Osteocyte (in vitro differentiated cells): ENCODE data around the gene SRRM4. TPM values are rescaled to one million over a fixed set of nuclear protein-coding genes. Genes with fewer than 3 reads are reported as not detected.

Experiments used
- DNase-seq: peaks from one replicate; pipeline ENCODE4 v3.0.0; 2021; ENCODE audit warnings: mixed read lengths; ENCODE audit not compliant: unreplicated experiment; ENCODE audit errors: extremely low spot score
- H3K27ac Mint-ChIP-seq: one replicate; pipeline ENCODE4 v1.8.0; 2021; ENCODE audit warnings: mild to moderate bottlenecking, mixed read lengths; ENCODE audit not compliant: unreplicated experiment
- H3K27me3 Mint-ChIP-seq: one replicate; pipeline ENCODE4 v1.8.0; 2021; ENCODE audit warnings: mixed read lengths; ENCODE audit not compliant: unreplicated experiment
- H3K36me3 Mint-ChIP-seq: one replicate; pipeline ENCODE4 v1.8.0; 2021; ENCODE audit warnings: mixed read lengths; ENCODE audit not compliant: unreplicated experiment
- H3K4me1 Mint-ChIP-seq: one replicate; pipeline ENCODE4 v1.8.0; 2021; ENCODE audit warnings: mixed read lengths; ENCODE audit not compliant: unreplicated experiment
- H3K4me3 Mint-ChIP-seq: one replicate; pipeline ENCODE4 v1.8.0; 2021; ENCODE audit warnings: mild to moderate bottlenecking, moderate library complexity, mixed read lengths; ENCODE audit not compliant: unreplicated experiment
- H3K9me3 Mint-ChIP-seq: one replicate; pipeline ENCODE4 v1.8.0; 2021; ENCODE audit warnings: mixed read lengths; ENCODE audit not compliant: unreplicated experiment
- long read RNA-seq: library from polyadenylated mRNA; unstranded; transcript quantifications from one replicate; pipeline ENCODE4 v2.0.0, GENCODE V29; 2021
- total RNA-seq: library from RNA; stranded (reverse); gene quantifications from 2 replicates; pipeline ENCODE4 v1.2.1, GENCODE V29; 2021
- TF ChIP-seq, protein P1 (sequence below): fragments of 200-600 bp; sonication (generic); IDR thresholded peaks from 2 replicates; pipeline ENCODE4 v1.5.0; 2021; ENCODE audit warnings: antibody characterized with exemption, mild to moderate bottlenecking, moderate library complexity

SRRM4 gene, protein sequence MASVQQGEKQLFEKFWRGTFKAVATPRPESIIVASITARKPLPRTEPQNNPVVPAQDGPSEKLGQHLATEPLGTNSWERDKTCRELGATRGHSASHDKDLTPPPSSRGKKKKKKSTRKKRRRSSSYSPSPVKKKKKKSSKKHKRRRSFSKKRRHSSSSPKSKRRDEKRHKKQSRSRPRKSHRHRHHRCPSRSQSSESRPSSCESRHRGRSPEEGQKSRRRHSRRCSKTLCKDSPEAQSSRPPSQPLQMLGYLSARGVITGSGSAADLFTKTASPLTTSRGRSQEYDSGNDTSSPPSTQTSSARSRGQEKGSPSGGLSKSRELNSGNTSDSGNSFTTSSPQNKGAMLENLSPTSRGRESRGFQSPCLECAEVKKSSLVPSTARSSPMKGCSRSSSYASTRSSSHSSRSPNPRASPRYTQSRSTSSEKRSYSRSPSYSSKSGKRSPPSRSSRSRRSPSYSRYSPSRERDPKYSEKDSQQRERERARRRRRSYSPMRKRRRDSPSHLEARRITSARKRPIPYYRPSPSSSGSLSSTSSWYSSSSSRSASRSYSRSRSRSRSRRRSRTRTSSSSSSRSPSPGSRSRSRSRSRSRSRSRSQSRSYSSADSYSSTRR
- total RNA-seq = not detected in 2 replicates
- long read RNA-seq = 0 reads

DNA sequence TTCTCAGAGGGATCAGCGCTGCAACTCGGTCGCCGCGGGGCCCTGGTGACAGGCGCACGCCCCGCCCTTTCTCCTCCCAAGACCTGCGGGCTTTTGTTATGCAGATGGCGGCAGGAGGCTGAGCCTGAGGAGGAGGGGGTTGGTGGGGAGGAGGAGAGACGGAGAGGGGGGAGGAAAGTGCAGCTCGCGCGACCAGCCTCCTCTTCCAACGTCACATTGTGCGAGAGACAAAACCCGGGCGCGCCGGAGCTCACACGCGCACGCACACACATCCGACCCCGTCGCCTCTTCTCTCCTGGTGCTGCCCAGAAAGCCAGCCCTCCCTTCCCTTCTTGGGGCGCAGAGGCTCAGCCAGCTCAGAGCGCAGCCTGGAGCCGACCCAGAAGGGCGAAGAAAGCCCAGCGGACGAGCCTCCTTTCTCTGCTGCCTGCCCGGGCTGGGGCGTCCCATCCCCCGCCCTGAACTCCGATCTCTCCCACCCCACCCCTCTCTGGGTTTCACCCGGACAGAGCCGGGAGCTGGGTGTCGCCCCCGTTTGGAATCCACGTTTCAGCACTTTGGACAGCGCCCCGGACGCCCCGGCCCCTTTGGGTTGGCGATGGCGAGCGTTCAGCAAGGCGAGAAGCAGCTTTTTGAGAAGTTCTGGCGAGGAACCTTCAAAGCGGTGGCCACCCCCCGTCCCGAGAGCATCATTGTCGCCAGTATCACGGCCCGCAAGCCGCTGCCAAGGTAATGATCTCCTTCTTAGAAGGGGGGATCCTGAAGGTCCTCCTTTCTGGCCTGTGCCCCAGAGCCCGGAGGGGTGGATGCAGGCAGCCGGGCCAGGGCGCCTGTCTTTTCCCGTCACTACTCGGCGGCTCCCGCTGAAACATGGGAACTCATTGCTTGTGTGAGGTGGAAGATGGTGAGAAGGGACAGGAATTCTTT is at the start of gene SRRM4:
TSS of gene SRRM4 (plus strand) at position 257 of the 927 bp plus-strand sequence. CDS start at position 599, 342 bp downstream.
- no peaks in the 10 kb centered on the region for H3K36me3 Mint-ChIP-seq
- TF ChIP-seq, protein P1, sequence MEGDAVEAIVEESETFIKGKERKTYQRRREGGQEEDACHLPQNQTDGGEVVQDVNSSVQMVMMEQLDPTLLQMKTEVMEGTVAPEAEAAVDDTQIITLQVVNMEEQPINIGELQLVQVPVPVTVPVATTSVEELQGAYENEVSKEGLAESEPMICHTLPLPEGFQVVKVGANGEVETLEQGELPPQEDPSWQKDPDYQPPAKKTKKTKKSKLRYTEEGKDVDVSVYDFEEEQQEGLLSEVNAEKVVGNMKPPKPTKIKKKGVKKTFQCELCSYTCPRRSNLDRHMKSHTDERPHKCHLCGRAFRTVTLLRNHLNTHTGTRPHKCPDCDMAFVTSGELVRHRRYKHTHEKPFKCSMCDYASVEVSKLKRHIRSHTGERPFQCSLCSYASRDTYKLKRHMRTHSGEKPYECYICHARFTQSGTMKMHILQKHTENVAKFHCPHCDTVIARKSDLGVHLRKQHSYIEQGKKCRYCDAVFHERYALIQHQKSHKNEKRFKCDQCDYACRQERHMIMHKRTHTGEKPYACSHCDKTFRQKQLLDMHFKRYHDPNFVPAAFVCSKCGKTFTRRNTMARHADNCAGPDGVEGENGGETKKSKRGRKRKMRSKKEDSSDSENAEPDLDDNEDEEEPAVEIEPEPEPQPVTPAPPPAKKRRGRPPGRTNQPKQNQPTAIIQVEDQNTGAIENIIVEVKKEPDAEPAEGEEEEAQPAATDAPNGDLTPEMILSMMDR = no peak
- H3K27ac Mint-ChIP-seq = no peak within 1 kb of the TSS
- H3K9me3 Mint-ChIP-seq = peaks cover 4% of the 10 kb centered on the region
- H3K4me3 Mint-ChIP-seq = no peak within 1 kb of the TSS
- no peaks in the 10 kb centered on the region for H3K4me1 Mint-ChIP-seq
- no peak for DNase-seq
- peaks cover 19% of the 10 kb centered on the region for H3K27me3 Mint-ChIP-seq

DNA sequence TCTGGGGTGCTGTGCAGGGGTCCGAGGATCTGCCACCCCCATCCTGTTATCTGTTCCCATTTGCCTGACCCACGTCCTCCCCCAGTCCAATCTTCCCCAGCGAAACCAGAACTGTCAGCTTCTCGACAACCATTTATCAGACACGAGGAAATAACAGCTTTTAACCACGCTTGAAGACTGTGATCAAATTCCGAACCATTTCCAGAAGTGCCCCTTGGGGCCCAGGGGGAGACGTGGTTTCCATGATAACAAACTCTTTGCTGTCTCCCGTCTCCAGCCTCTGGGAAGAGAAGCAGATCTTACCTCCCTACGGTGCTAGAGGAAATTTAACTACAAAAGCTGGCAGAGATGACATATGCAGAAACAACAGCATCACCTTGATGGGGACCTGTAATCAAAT is 35.1 kb upstream of the SRRM4 start:
- TF ChIP-seq, protein P1 = no peak
- Mint-ChIP-seq H3K4me1 (no peaks in the 10 kb centered on the region), H3K4me3 (no peak overlapping the region), H3K9me3 (peaks cover 16% of the 10 kb centered on the region), H3K27me3 (no peaks in the 10 kb centered on the region), H3K27ac (no peak overlapping the region), H3K36me3 (no peaks in the 10 kb centered on the region)
- DNase-seq = no peak

DNA sequence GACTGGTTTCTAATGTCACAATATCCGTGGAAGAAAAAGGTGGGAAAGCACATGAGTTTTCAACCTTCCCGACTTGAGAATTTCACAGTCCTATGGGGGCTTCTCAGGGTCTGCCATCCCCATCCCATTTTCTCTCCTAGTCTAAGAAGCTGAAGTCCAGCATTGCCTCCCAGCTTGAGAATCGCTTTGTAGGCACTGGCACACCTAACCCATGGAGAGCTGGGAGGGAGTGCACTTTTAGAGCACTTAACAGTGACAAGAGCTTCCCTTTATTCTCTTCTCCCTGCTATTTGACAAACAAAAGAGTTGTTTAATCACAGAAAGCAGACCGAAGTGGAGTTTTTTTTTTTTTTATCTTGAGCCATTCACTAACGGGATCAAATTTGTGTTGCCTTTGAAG is 22.8 kb upstream of the SRRM4 start:
- TF ChIP-seq, protein P1 = no peak
- H3K27ac Mint-ChIP-seq = no peak overlapping the region
- DNase-seq = no peak
- no peaks in the 10 kb centered on the region for H3K36me3 Mint-ChIP-seq
- no peaks in the 10 kb centered on the region for H3K27me3 Mint-ChIP-seq
- H3K4me3 Mint-ChIP-seq = no peak overlapping the region
- H3K9me3 Mint-ChIP-seq = peaks cover 27% of the 10 kb centered on the region
- H3K4me1 Mint-ChIP-seq = no peaks in the 10 kb centered on the region

DNA sequence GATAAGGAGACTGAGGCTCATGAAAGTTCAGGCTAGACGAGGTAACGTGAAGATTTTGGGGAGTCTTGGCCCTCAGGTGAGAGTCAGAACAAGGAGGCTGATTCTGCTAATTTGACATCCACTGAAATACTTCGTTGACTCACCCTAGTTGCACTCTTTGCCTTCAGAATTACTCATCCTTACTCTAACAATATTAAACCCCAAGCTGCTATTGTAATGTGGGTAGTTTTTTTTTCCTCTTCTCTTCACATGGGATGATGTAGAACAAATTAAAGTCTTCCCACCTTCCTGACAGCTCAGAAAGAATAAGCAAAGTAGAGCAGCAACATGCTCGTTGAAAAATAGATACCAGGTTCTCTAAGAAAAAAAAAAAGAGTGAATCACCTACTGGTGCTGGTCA is 22.0 kb upstream of the SRRM4 start:
- H3K9me3 Mint-ChIP-seq = peaks cover 23% of the 10 kb centered on the region
- H3K27me3 Mint-ChIP-seq = no peaks in the 10 kb centered on the region
- no peak overlapping the region for H3K27ac Mint-ChIP-seq
- no peaks in the 10 kb centered on the region for H3K36me3 Mint-ChIP-seq
- no peak for DNase-seq
- TF ChIP-seq, protein P1 = no peak
- H3K4me1 Mint-ChIP-seq = no peaks in the 10 kb centered on the region
- H3K4me3 Mint-ChIP-seq = no peak overlapping the region
